ENCODE results near the gene MORF4L1.

MORF4L1 gene

DNA sequence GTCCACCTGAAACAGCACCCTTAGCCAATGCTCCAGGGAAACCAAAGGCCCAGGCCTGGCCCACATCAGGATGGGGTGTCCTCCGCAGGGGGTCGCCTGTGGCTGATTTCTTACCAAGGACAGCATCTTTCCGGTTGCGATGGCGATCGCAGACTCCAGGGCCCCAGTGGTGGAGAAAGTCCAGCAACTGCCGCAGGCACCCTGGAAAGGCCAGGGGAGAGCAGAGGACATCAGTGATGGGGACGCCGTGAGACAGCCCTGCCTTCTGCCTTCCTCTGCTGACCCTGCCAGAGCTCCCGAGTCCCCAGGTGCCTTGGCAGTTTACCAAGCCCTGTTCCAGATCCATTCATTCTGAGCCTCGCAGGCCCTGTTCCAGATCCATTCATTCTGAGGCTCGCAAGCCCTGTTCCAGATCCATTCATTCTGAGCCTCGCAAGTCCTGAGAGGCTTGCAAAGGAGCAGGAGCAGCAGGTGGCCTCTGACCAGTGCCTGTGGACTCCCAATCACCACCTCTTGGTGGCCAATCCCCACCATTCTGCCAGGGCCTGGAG, 59.6 kb downstream of the MORF4L1 start:
- no peaks in the 10 kb centered on the region for H3K27me3 ChIP-seq (replicated peaks; ENCODE audit: insufficient read depth, low read length)
- H3K27ac ChIP-seq (ENCODE audit: low read length) = no peak overlapping the region
- H3K79me2 ChIP-seq (ENCODE audit: low read length) = no peaks in the 10 kb centered on the region
- no peak for DNase-seq
- no peak overlapping the region for H3K4me2 ChIP-seq (ENCODE audit: low read depth, low read length)
- no peaks in the 10 kb centered on the region for H3K36me3 ChIP-seq (replicated peaks; ENCODE audit: insufficient read depth, low read length)
- no peak overlapping the region for H3K4me3 ChIP-seq (ENCODE audit: low read length)
- H3K9me3 ChIP-seq (replicated peaks; ENCODE audit: insufficient read depth, low read length) = no peaks in the 10 kb centered on the region
- no peak for TF ChIP-seq EZH2 (optimal IDR thresholded peaks at IDR 0.05; ENCODE audit: low read depth, low read length)
- no peak for TF ChIP-seq CTCF (IDR thresholded peaks at IDR 0.05; ENCODE audit: low read length)
- no peak for TF ChIP-seq EZH2phosphoT487 (IDR thresholded peaks at IDR 0.05; ENCODE audit: low read length)
- no peaks in the 10 kb centered on the region for H3F3A ChIP-seq (ENCODE audit: insufficient read depth, low read length)
- no peaks in the 10 kb centered on the region for H3K9me2 ChIP-seq (replicated peaks; ENCODE audit: insufficient read depth, low read length)
- H4K20me1 ChIP-seq (ENCODE audit: insufficient read depth, low read length) = no peaks in the 10 kb centered on the region
- H2AFZ ChIP-seq (ENCODE audit: low read length) = no peak overlapping the region
- H3K4me1 ChIP-seq (ENCODE audit: low read length) = no peaks in the 10 kb centered on the region
- no peak overlapping the region for H3K9ac ChIP-seq (ENCODE audit: low read length)

DNA sequence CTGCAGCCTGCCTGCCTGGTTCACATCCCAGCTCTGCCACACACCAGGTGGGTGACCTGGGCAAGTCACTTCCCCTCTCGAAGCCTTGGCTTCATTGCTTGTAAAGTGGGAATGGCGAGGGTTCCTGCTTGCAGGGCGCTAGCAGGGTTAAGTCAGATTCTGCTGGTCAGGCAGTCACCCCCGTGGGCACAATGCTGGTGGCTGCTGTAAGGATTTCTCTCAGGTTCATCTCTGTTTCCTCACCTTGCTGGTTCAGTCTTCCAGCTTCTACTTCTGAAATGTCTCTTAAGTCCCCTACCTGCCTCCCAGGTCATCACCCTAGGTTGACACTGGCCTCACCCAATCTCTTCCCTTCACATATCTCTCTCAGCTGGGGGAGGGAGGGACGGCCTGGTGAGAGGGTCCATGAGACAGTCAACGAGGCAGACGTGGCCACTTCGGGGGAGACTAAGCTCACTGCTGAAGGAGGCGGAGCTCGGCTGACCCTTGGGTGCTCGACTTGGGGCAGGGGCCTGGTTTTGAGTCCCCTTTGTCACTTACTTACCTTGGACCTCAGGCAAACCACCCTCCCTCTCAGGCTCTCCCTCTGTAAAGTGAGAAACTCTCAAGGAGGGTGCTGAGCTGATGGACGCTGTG, 60.6 kb downstream of the MORF4L1 start:
- H3K4me1 ChIP-seq (ENCODE audit: low read length) = no peaks in the 10 kb centered on the region
- H3K9ac ChIP-seq (ENCODE audit: low read length) = no peak overlapping the region
- H3F3A ChIP-seq (ENCODE audit: insufficient read depth, low read length) = no peaks in the 10 kb centered on the region
- H3K27me3 ChIP-seq (replicated peaks; ENCODE audit: insufficient read depth, low read length) = no peaks in the 10 kb centered on the region
- H3K4me3 ChIP-seq (ENCODE audit: low read length) = no peak overlapping the region
- no peaks in the 10 kb centered on the region for H3K79me2 ChIP-seq (ENCODE audit: low read length)
- no peak overlapping the region for H3K27ac ChIP-seq (ENCODE audit: low read length)
- H3K9me2 ChIP-seq (replicated peaks; ENCODE audit: insufficient read depth, low read length) = no peaks in the 10 kb centered on the region
- DNase-seq = no peak
- H3K36me3 ChIP-seq (replicated peaks; ENCODE audit: insufficient read depth, low read length) = no peaks in the 10 kb centered on the region
- no peak for TF ChIP-seq CTCF (IDR thresholded peaks at IDR 0.05; ENCODE audit: low read length)
- no peak for TF ChIP-seq EZH2 (optimal IDR thresholded peaks at IDR 0.05; ENCODE audit: low read depth, low read length)
- TF ChIP-seq EZH2phosphoT487 (IDR thresholded peaks at IDR 0.05; ENCODE audit: low read length) = no peak
- H2AFZ ChIP-seq (ENCODE audit: low read length) = no peak overlapping the region
- no peaks in the 10 kb centered on the region for H3K9me3 ChIP-seq (replicated peaks; ENCODE audit: insufficient read depth, low read length)
- H4K20me1 ChIP-seq (ENCODE audit: insufficient read depth, low read length) = no peaks in the 10 kb centered on the region
- no peak overlapping the region for H3K4me2 ChIP-seq (ENCODE audit: low read depth, low read length)

DNA sequence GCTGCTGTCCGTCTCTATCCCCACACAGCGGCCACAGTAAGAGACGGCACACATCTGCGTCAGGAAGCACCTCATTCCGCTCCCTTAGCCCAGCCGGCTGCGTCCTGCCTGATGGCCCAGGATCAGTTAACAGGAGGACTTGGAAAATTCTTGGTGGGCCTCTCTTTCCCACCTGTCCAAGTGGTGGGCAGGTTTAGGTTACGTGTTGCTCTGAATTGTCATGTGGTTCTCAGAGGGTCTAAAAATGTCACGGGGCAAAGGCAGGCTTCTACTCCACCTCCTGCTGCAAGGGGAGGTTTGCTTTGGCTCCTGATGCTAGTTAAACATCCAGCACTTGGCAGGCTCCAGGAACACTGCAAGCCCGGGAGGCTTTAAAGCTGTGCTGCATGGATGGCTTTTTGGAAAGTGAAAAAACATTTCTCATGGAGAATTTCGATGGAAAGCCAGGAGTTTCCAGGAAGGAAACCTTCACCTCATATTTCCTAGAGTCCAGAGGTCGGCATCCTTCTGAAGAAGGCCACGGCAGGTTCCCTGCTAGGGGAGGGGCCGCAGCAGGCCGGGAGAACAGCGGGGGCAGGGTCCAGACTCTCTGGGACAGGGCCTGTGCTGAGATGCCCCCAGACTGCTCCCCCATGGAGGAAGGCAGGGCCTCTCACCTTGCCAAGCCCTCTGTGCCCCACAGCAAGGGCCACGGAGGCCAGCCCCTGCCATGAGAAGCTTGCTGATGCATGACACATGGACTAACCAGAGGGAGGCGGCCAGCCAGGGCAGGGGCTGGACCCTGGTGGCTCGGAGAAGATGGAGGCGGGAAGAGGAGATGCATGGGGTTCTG, 61.3 kb downstream of the MORF4L1 start:
- Histone ChIP-seq H3K9me2 (replicated peaks; ENCODE audit: insufficient read depth, low read length) (no peaks in the 10 kb centered on the region), H3K4me3 (ENCODE audit: low read length) (no peak overlapping the region), H3F3A (ENCODE audit: insufficient read depth, low read length) (peaks cover 4% of the 10 kb centered on the region; the same call in 1 of the 2 replicates), H3K4me1 (ENCODE audit: low read length) (peaks cover 3% of the 10 kb centered on the region; the same call in 1 of the 2 replicates), H3K36me3 (replicated peaks; ENCODE audit: insufficient read depth, low read length) (no peaks in the 10 kb centered on the region), H2AFZ (ENCODE audit: low read length) (no peak overlapping the region), H3K27ac (ENCODE audit: low read length) (no peak overlapping the region), H3K9me3 (replicated peaks; ENCODE audit: insufficient read depth, low read length) (no peaks in the 10 kb centered on the region), H3K27me3 (replicated peaks; ENCODE audit: insufficient read depth, low read length) (no peaks in the 10 kb centered on the region), H3K79me2 (ENCODE audit: low read length) (no peaks in the 10 kb centered on the region), H3K9ac (ENCODE audit: low read length) (no peak overlapping the region), H4K20me1 (ENCODE audit: insufficient read depth, low read length) (no peaks in the 10 kb centered on the region), H3K4me2 (ENCODE audit: low read depth, low read length) (no peak overlapping the region)
- DNase-seq = no peak
- TF ChIP-seq CTCF (IDR thresholded peaks at IDR 0.05; ENCODE audit: low read length) (no peak), EZH2 (optimal IDR thresholded peaks at IDR 0.05; ENCODE audit: low read depth, low read length) (no peak), EZH2phosphoT487 (IDR thresholded peaks at IDR 0.05; ENCODE audit: low read length) (no peak)
